ENCODE data around the gene NCOA3. TPM values are rescaled to one million over a fixed set of nuclear protein-coding genes. Genes with fewer than 3 reads are reported as not detected.

NCOA3 gene
- total RNA-seq, 2 donors from 2014 or later = 63.6 to 66.6 TPM

DNA sequence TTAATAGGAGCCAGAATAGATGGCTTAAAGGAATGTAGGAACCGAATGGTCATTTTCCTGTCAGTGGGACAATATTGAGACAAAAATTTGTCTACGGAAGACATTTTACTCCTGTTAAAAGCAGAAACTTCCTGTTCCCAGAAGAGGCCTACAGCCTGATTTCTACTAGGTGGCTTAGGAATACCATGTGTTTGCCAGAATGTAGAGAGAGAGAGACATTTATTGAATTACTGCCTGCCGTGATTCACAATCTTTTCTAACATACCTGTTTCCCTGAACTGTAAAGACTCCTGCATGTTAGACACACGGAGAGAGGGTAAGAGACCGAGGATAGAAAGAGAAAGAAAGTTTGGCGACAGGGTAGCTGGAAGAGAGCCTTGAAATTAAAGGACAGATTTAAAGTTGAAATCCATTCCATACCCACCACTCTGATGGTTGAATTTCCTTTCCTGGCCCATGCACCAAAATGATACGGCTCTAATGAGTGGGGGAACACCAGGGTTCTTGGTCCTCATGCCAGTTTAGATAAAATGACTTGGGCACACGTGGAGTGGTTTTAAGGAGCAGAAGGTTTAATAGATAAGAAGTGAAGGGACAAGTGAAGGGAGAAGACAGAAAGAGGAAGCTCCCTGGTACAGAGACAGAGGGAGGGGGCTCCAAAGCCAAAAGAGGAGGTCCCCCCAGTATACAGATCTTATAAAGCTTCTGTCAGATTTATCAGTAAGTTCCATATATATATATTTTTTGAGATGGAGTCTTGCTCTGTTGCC, 22.5 kb downstream of the NCOA3 start:
- Mint-ChIP-seq H3K9me3 (peaks cover 7% of the 10 kb centered on the region), H3K36me3 (peaks cover 23% of the 10 kb centered on the region), H3K4me1 (ENCODE audit: low read depth in 2 of 2) (peaks cover 24 to 26% of the 10 kb centered on the region in 2 donors), H3K27ac (peak overlapping the region; percentile 16 to 88), H3K4me3 (no peak overlapping the region), H3K27me3 (no peaks in the 10 kb centered on the region)
- ATAC-seq (no peak), DNase-seq (ENCODE audit: low spot score) (no peak)

DNA sequence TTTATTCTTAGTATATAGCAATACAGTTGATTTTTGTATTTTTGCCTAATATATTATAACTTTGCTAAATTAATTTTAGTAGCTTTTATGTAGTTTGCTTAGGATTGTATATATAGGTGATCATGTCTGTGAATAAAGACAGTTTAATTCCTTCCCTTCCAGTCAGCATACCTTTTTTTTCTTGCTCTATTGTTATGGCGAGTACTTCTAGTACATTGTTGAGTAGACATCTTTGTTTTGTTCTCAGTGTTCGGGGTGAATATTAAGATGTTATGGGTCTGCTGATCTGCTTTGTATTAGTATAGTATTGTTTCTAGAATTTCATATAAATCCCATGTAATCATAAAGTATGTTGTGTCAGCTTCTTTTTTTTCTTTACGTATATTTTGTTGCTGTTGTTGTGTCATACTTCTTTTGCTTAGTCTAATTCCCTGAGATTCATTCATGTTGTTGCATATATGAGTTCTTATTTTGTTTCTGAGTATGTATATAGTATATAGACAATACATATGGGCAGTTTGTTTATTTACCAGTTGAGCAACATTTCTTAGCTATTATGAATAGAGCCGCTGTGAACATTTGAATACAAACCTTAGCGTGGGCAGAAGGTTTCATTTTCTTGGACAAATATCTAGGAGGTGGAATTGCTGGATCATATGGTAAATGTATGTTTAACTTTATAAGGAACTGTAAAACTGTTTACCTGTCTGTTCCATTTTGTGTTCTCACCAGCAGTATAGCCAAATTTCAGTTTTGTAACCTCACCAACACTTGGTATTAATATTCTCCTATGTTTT, 25.5 kb downstream of the NCOA3 start:
- Mint-ChIP-seq H3K9me3 (no peaks in the 10 kb centered on the region), H3K27me3 (no peaks in the 10 kb centered on the region), H3K4me1 (ENCODE audit: low read depth in 2 of 2) (peaks cover 23% of the 10 kb centered on the region in 2 donors), H3K4me3 (no peak overlapping the region), H3K27ac (no peak overlapping the region), H3K36me3 (peaks cover 12% of the 10 kb centered on the region)
- DNase-seq (ENCODE audit: low spot score) (no peak), ATAC-seq (no peak)

- no peak overlapping the region for H3K27ac Mint-ChIP-seq
- H3K36me3 Mint-ChIP-seq = peaks cover 14% of the 10 kb centered on the region
- peaks cover 15 to 24% of the 10 kb centered on the region in 2 donors for H3K4me1 Mint-ChIP-seq (ENCODE audit: low read depth in 2 of 2)
- no peak overlapping the region for H3K4me3 Mint-ChIP-seq
- no peaks in the 10 kb centered on the region for H3K9me3 Mint-ChIP-seq
- DNase-seq (ENCODE audit: low spot score) = no peak
- no peaks in the 10 kb centered on the region for H3K27me3 Mint-ChIP-seq
- ATAC-seq = no peak
These were observed 28.2 kb downstream of the NCOA3 start for GRCh38 chr20:47529840-47530239.

- DNase-seq (ENCODE audit: low spot score) (no peak), ATAC-seq (no peak)
- H3K36me3 Mint-ChIP-seq = peaks cover 14% of the 10 kb centered on the region
- no peak overlapping the region for H3K4me3 Mint-ChIP-seq
- no peak overlapping the region for H3K27ac Mint-ChIP-seq
- H3K9me3 Mint-ChIP-seq = no peaks in the 10 kb centered on the region
- H3K27me3 Mint-ChIP-seq = no peaks in the 10 kb centered on the region
- H3K4me1 Mint-ChIP-seq (ENCODE audit: low read depth in 2 of 2) = peaks cover 15 to 28% of the 10 kb centered on the region in 2 donors
These were observed 29.8 kb downstream of the NCOA3 start for GRCh38 chr20:47531458-47531857.

DNA sequence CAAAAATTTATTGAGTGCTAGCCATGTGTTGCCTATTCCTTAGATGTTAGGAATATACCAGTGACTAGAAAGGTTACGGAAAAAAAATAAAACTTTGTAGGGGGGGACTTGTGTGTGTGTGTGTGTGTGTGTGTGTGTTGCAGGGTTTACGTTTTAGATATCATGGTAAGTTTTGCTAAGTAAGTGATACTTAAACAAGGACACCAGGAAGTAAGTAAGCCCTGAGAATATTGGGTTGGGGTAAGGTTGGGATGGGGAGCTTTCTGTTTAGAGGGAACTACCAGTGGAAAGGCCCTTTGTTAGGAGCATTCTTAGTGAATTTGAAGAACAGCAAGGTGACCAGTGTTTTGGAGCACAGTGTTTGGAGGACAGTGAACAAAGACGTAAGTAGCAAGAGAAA, 30.3 kb downstream of the NCOA3 start:
- no peaks in the 10 kb centered on the region for H3K9me3 Mint-ChIP-seq
- H3K36me3 Mint-ChIP-seq = peaks cover 13% of the 10 kb centered on the region
- no peak overlapping the region for H3K4me3 Mint-ChIP-seq
- ATAC-seq (no peak), DNase-seq (ENCODE audit: low spot score) (no peak)
- H3K27ac Mint-ChIP-seq = no peak overlapping the region
- peaks cover 15 to 28% of the 10 kb centered on the region in 2 donors for H3K4me1 Mint-ChIP-seq (ENCODE audit: low read depth in 2 of 2)
- H3K27me3 Mint-ChIP-seq = no peaks in the 10 kb centered on the region

GRCh38 chr20:47533518-47534062, 31.9 kb downstream of the NCOA3 start:
- H3K27me3 Mint-ChIP-seq = no peaks in the 10 kb centered on the region
- H3K36me3 Mint-ChIP-seq = peaks cover 9% of the 10 kb centered on the region
- DNase-seq (ENCODE audit: low spot score) = no peak
- H3K4me1 Mint-ChIP-seq (ENCODE audit: low read depth in 2 of 2) = peaks cover 20 to 24% of the 10 kb centered on the region in 2 donors
- no peak overlapping the region for H3K4me3 Mint-ChIP-seq
- ATAC-seq = no peak
- H3K27ac Mint-ChIP-seq = no peak overlapping the region
- H3K9me3 Mint-ChIP-seq = no peaks in the 10 kb centered on the region

GRCh38 chr20:47534405-47534804, 32.7 kb downstream of the NCOA3 start:
- no peak for DNase-seq (ENCODE audit: low spot score)
- Mint-ChIP-seq H3K27ac (no peak overlapping the region), H3K36me3 (peaks cover 9% of the 10 kb centered on the region), H3K4me3 (no peak overlapping the region), H3K9me3 (no peaks in the 10 kb centered on the region), H3K4me1 (ENCODE audit: low read depth in 2 of 2) (peaks cover 23 to 26% of the 10 kb centered on the region in 2 donors), H3K27me3 (no peaks in the 10 kb centered on the region)
- no peak for ATAC-seq

- H3K9me3 Mint-ChIP-seq = no peaks in the 10 kb centered on the region
- ATAC-seq (no peak), DNase-seq (ENCODE audit: low spot score) (no peak)
- H3K36me3 Mint-ChIP-seq = peaks cover 9% of the 10 kb centered on the region
- no peak overlapping the region for H3K27ac Mint-ChIP-seq
- H3K27me3 Mint-ChIP-seq = no peaks in the 10 kb centered on the region
- no peak overlapping the region for H3K4me3 Mint-ChIP-seq
- peaks cover 24 to 28% of the 10 kb centered on the region in 2 donors for H3K4me1 Mint-ChIP-seq (ENCODE audit: low read depth in 2 of 2)
These were observed 33.4 kb downstream of the NCOA3 start for GRCh38 chr20:47535088-47535487.

GRCh38 chr20:47535994-47536393, 34.3 kb downstream of the NCOA3 start:
- Mint-ChIP-seq H3K27ac (no peak overlapping the region), H3K9me3 (no peaks in the 10 kb centered on the region), H3K4me1 (ENCODE audit: low read depth in 2 of 2) (peaks cover 30 to 31% of the 10 kb centered on the region in 2 donors), H3K36me3 (peaks cover 9% of the 10 kb centered on the region), H3K27me3 (no peaks in the 10 kb centered on the region), H3K4me3 (no peak overlapping the region)
- DNase-seq (ENCODE audit: low spot score) (no peak), ATAC-seq (peak in 1 of 2 donors; percentile 36)

DNA sequence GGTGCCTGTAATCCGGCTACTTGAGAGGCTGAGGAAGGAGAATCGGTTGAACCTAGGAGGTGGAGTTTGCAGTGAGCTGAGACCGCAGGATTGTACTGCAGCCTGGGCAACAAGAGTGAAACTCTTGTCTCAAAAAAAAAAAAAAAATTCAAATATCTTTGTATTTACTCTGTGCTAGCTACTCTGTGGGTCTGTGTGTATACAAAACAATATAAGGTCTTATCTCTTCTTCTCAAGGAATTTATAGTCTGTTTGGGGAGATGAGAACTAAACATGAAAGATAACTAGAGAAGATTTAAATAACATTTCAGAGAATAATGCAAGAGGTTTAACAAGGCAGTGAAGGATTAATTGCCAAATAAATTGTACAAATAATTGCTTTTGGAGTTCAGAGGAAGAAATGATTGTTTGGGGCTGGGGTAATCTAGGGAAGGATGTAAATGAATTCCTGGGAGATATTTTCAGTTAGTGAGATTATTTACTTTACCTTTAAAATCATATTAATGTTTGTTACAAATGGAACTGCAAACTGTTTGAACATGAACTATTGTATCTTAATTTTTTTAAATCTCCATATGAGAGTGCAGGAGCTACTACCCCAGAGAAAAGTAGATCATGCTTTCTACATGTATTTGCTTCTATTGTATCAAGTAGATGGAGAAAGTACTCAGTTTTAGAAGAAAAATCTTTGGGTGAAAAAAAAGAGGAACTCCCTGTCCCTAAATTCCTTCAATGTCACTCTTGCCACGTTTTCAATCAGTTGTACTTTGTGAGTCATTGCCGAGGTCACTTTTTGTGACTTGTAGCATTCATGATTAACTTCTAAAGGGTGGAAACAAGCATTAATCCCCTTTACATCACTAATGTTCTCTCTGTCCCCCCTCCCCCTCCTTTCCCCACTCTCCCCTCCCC, 39.0 kb downstream of the NCOA3 start:
- peaks cover 37 to 47% of the 10 kb centered on the region in 2 donors for H3K4me1 Mint-ChIP-seq (ENCODE audit: low read depth in 2 of 2)
- H3K27me3 Mint-ChIP-seq = no peaks in the 10 kb centered on the region
- no peak overlapping the region for H3K4me3 Mint-ChIP-seq
- DNase-seq (ENCODE audit: low spot score) (no peak), ATAC-seq (no peak)
- H3K27ac Mint-ChIP-seq = peak overlapping the region; percentile 9 to 12
- H3K36me3 Mint-ChIP-seq = no peaks in the 10 kb centered on the region
- no peaks in the 10 kb centered on the region for H3K9me3 Mint-ChIP-seq

DNA sequence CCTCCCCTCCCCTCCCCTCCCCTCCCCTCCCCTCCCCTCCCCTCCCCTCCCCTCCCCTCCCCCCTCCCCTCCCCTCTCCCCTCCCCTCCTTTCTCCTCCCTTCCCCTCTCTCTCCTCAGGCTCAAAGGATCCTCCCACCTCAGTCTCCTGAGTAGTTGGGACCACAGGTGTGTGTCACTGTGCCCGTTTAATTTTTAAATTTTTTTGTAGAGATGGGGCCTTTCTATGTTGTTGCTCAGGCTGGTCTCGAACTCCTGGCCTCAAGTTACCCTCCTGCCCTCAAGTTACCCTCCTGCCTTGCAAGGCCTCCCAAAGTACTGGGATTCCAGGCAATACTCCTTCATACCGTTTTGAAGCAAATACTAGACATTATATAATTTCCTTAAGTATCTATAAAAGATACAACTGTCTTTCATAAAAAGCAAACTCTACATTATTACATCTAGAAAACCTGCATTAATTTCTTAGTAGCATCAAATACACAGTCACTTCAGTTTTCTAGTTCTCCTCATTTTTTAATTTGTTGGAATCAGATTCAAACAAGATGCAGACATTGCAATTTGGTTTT, 39.8 kb downstream of the NCOA3 start:
- no peaks in the 10 kb centered on the region for H3K9me3 Mint-ChIP-seq
- no peak overlapping the region for H3K4me3 Mint-ChIP-seq
- H3K27ac Mint-ChIP-seq = peak overlapping the region in 1 of 2 donors; percentile 1
- H3K4me1 Mint-ChIP-seq (ENCODE audit: low read depth in 2 of 2) = peaks cover 38 to 53% of the 10 kb centered on the region in 2 donors
- DNase-seq (ENCODE audit: low spot score) = no peak
- no peak for ATAC-seq
- H3K36me3 Mint-ChIP-seq = no peaks in the 10 kb centered on the region
- no peaks in the 10 kb centered on the region for H3K27me3 Mint-ChIP-seq

DNA sequence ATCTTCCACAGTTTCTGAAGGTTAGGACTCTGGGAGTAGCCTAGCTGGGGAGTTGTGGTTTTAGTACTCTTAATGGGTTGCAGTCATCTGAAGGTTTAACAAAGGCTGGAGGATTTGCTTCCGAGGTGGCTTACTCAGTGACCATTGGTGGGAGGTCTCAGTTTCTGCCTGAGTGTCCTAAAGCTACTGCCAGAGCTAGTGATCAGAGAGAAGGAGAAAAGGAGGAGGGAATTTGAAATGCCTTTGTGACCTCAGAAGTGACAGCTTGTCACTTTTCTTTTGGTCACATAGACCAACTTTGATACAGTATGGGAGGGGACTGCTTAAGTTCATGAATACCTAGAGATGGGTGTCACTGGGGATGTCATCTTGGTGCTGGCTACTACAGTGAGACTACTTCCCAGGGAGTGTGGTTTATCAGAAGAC, 41.3 kb downstream of the NCOA3 start:
- DNase-seq (ENCODE audit: low spot score) (no peak), ATAC-seq (peak in 1 of 2 donors; percentile 36)
- Mint-ChIP-seq H3K27ac (no peak overlapping the region), H3K4me1 (ENCODE audit: low read depth in 2 of 2) (peaks cover 42 to 56% of the 10 kb centered on the region in 2 donors), H3K36me3 (no peaks in the 10 kb centered on the region), H3K4me3 (no peak overlapping the region), H3K9me3 (no peaks in the 10 kb centered on the region), H3K27me3 (no peaks in the 10 kb centered on the region)

GRCh38 chr20:47544240-47544639, 42.6 kb downstream of the NCOA3 start:
- Mint-ChIP-seq H3K27me3 (no peaks in the 10 kb centered on the region), H3K27ac (peak overlapping the region in 1 of 2 donors; percentile 17), H3K4me1 (ENCODE audit: low read depth in 2 of 2) (peaks cover 41 to 52% of the 10 kb centered on the region in 2 donors), H3K36me3 (no peaks in the 10 kb centered on the region), H3K4me3 (no peak overlapping the region), H3K9me3 (no peaks in the 10 kb centered on the region)
- DNase-seq (ENCODE audit: low spot score) = no peak
- no peak for ATAC-seq
